GM19452 (cell line): ENCODE measurements around the gene NCKAP5.

Experiments
- ATAC-seq: cut with Tn5 transposase; IDR thresholded peaks from one replicate; pipeline ENCODE4 v1.9.1; 2021; ENCODE audit not compliant: unreplicated experiment

NCKAP5 gene

GRCh38 chr2:133431289-133431688 is 137.0 kb downstream of the NCKAP5 start:
- no peak for ATAC-seq

GRCh38 chr2:133426791-133427190 is 141.5 kb downstream of the NCKAP5 start:
- ATAC-seq, result no peak

- no peak for ATAC-seq
These were observed 142.7 kb downstream of the NCKAP5 start for GRCh38 chr2:133425612-133426011.

- no peak for ATAC-seq
These were observed 143.4 kb downstream of the NCKAP5 start for GRCh38 chr2:133424876-133425275.

GRCh38 chr2:133422931-133423351 is 145.3 kb downstream of the NCKAP5 start:
- ATAC-seq, result no peak

GRCh38 chr2:133421516-133422324 is 146.5 kb downstream of the NCKAP5 start:
- peak; percentile 83 for ATAC-seq

GRCh38 chr2:133420788-133421187 is 147.5 kb downstream of the NCKAP5 start:
- ATAC-seq, result no peak

GRCh38 chr2:133418671-133419070 is 149.6 kb downstream of the NCKAP5 start:
- no peak for ATAC-seq

GRCh38 chr2:133418021-133418420 is 150.2 kb downstream of the NCKAP5 start:
- peak; percentile 47 for ATAC-seq

GRCh38 chr2:133417415-133417814 is 150.8 kb downstream of the NCKAP5 start:
- ATAC-seq, result no peak

- ATAC-seq, result no peak
These were observed 151.5 kb downstream of the NCKAP5 start for GRCh38 chr2:133416736-133417135.

- no peak for ATAC-seq
These were observed 152.1 kb downstream of the NCKAP5 start for GRCh38 chr2:133416146-133416545.

- no peak for ATAC-seq
These were observed 152.9 kb downstream of the NCKAP5 start for GRCh38 chr2:133415210-133415876.

- ATAC-seq, result no peak
These were observed 153.6 kb downstream of the NCKAP5 start for GRCh38 chr2:133414486-133415209.

GRCh38 chr2:133413863-133414262 is 154.4 kb downstream of the NCKAP5 start:
- no peak for ATAC-seq

GRCh38 chr2:133412694-133413093 is 155.6 kb downstream of the NCKAP5 start:
- ATAC-seq, result no peak

GRCh38 chr2:133411857-133412256 is 156.4 kb downstream of the NCKAP5 start:
- ATAC-seq, result no peak

- no peak for ATAC-seq
These were observed 157.2 kb downstream of the NCKAP5 start for GRCh38 chr2:133411101-133411500.

- no peak for ATAC-seq
These were observed 158.5 kb downstream of the NCKAP5 start for GRCh38 chr2:133409581-133410285.

GRCh38 chr2:133408671-133409070 is 159.6 kb downstream of the NCKAP5 start:
- ATAC-seq, result no peak

GRCh38 chr2:133407341-133407740 is 160.9 kb downstream of the NCKAP5 start:
- ATAC-seq, result no peak
